Epithelial cell of alveolus of lung (primary cell): Measurements from ENCODE around the gene CDC40. TPM values are rescaled to one million over a fixed set of nuclear protein-coding genes. Genes with fewer than 3 reads are reported as not detected.

Source experiments
- total RNA-seq: library from RNA; depleted of rRNA; stranded (reverse); fragments of >200 nt; gene quantifications from 2 replicates; pipeline ENCODE4 v1.2.1, GENCODE V29; 2015

Gene CDC40
- 13.4 and 24.1 TPM in 2 replicates for total RNA-seq

DNA sequence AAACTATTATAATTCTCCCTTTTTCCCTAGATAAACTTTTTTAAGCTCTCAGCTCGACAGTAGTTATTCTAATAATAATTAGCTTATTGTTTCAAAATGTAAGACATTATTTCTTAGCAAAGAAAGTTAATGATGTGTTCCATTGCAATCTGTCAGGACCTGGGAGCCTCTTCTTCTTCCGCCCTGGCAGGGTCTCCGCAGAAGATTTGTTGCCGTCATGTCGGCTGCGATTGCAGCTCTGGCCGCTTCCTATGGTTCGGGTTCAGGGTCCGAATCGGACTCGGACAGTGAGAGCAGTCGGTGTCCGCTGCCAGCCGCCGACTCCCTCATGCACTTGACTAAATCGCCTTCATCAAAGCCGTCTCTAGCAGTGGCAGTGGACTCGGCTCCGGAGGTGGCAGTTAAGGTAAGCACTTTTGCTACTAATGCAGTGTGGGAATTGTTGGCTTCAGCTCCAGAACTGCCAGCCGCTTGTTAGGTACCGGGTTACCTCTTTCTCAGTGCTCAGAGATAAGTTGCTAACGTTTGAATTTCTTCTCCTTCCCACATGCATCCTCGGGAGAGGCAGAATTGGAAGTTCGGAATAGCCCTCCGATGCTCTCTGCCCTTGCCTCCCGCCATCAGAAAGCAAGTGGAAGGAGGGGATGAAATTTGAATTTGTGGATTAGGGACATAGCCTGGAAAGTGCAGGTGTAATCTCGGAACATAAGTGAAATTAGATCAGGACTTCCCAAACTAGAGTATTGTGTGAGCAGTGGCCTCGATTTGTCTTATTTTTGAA, at the start of gene CDC40:
Gene CDC40, plus strand, starts transcription at position 200 of the 781 bp plus-strand sequence. Its CDS starts 18 bp downstream, at position 218.

DNA sequence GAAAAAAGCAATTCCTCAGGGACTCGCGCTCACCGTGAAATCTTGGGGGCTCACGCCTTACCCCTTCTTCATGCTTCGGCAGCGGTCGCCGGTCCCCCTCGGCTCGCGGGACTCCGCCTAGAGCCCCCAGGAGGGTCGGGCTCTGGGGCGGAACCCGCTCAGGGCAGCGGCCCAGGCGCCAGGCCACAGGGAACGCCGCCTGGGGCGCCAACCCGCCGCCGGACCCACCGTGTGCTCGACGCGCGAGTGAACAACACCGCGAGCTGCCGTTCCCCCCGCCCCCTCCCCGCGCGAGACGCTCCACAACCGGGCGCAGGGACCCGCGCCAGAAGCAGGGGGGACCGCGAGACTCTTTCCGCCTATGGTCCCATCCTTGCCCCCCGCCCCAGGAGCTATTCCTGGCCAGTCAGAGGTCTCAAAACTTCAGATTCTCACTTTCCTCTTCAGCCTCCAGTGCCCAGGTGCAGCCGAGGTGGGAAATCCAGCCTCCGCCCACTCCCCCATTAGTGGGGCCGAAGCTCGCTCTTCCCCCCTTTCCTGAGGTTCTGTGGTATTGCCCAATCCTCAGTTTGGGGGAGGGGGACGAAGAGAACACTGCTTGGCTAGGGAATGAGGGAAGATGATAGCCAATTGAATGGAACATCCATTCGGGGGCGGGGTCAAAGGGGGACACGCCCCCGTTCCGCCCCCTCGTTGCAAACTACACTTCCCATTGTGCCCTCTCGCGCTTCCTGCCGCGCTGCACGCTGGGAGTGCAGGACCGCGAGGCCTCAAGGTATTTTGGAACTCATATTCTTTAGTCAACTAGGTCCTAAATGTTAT, 610 bp upstream of the CDC40 start, which contains the start of gene WASF1:
Gene WASF1, minus strand, starts transcription at position 265 of the 822 bp plus-strand sequence. CDS start 52,069 bp downstream, outside the sequence.

Other genes starting within 250 kb of the CDC40 start
- not detected in 2 replicates for gene GPR6, start 202.1 kb upstream of the CDC40 start, total RNA-seq
- 10.2 and 24.8 TPM in 2 replicates for gene WASF1, start 757 bp upstream of the CDC40 start, total RNA-seq
- gene METTL24, start 177.9 kb downstream of the CDC40 start, total RNA-seq: not detected in 2 replicates
- gene DDO, start 235.1 kb downstream of the CDC40 start, total RNA-seq: 0.08 and 0.65 TPM in 2 replicates